GM21528 (cell line): ENCODE data around the gene PLEKHM3.

Source experiments
- ATAC-seq: cut with Tn5 transposase; IDR thresholded peaks from one replicate; pipeline ENCODE4 v1.9.1; 2021; ENCODE audit warnings: mild to moderate bottlenecking, moderate library complexity; ENCODE audit not compliant: unreplicated experiment, low FRiP score

Gene PLEKHM3

DNA sequence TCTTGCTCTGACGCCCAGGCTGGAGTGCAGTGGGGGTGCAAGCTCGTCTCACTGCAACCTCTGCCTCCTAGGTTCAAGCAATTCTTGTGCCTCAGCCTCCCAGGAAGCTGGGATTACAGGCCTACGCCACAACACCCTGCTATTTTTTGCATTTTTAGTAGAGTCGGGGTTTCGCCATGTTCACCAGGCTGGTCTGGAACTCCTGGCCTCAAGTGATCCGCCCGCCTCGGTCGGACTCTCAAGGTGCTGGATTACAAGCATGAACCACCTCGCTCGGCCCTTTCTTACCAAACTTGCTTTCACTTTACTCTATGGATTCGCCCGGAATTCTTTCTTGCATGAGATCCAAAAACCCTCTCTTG is 252.5 kb downstream of the PLEKHM3 start:
- ATAC-seq: no peak

DNA sequence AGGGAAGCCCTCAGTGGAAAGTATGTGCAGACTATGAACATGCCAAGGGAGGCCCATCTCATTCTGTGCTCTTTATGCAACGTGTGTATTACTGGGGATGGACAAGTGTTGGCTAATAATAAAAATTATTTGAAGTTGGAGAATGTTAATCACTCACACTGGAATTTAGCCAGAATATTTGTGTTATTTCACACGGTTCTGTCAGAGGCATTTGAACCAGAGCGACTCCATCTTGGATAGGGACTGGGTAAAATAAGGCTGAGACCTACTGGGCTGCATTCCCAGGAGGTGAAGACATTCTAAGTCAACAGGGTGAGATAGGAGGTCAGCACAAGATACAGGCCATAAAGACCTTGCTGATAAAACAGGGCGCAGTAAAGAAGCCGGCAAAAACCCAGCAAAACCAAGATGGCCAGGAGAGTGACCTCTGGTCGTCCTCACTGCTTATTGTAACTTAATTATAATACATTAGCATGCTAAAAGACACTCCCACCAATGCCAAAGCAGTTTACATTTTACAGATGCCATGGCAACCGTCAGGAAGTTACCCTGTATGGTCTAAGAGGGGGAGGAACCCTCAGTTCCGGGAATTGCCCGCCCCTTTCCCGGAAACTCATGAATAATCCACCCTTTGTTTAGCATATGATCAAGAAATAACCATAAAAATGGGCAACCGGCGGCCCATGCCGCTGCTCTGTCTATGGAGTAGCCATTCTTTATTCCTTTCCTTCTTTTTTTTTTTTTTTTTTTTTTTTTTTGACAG is 253.1 kb downstream of the PLEKHM3 start:
- ATAC-seq: no peak

DNA sequence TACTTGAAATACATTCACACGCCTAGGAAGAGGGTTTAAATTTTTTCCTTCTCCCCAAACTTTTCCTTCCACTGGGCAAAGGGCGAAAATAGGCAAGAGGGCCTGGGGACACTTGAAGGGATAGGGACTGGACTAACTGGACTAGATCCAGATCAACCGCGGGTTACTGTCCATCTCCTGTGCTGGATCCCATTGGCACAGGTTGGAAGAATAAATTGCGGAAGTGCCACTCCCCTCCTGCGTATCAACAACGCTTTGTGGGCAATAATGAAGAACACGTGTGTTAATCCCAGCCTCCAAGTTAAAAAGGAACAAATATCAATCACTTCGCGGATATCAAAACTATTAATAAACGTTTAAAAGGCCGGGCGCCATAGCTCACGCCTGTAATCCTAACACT is 253.9 kb downstream of the PLEKHM3 start:
- no peak for ATAC-seq
